GM12878 (cell line): Measurements from ENCODE around the gene GFI1. TPM values are rescaled to one million over a fixed set of nuclear protein-coding genes. Genes with fewer than 3 reads are reported as not detected.

Source experiments
- ATAC-seq: fragments of 200-7000 bp; cut with Tn5 transposase; 3 replicates; pipeline ENCODE4 v1.9.1; 2020; ENCODE audit warnings: mild to moderate bottlenecking, moderate library complexity
- BruUV-seq: library from RNA; stranded (reverse); fragments of 400-500 nt; replicated peaks from 2 replicates; lab custom pipeline; 2021; lab: Mats Ljungman, UMichigan
- CTCF ChIA-PET: fragments of 300-600 bp; sonication (Branson Sonifier 250); formaldehyde crosslinking; extraction: SDS; loops from one replicate; lab custom pipeline; 2021; ENCODE audit warnings: inconsistent platforms; lab: Yijun Ruan, JAX
- POLR2A ChIA-PET: fragments of 350-600 bp; formaldehyde crosslinking; extraction: SDS; loops from one replicate; lab custom pipeline; 2021; ENCODE audit warnings: inconsistent platforms; lab: Charles Lee
- RAD21 ChIA-PET: fragments of 300-600 bp; sonication (Branson Sonifier 250); formaldehyde crosslinking; loops from one replicate; lab custom pipeline; 2023; ENCODE audit warnings: antibody characterized with exemption; ENCODE audit not compliant: unreplicated experiment; lab: Charles Lee
- SMC1A ChIA-PET: fragments of 300-600 bp; sonication (Branson Sonifier 250); formaldehyde crosslinking; loops from one replicate; lab custom pipeline; 2023; ENCODE audit not compliant: unreplicated experiment, uncharacterized antibody; lab: Charles Lee
- DNase-seq: peaks from one replicate; pipeline ENCODE4 v3.0.0-alpha.2; 2011; ENCODE audit warnings: low read depth, low spot score
- FAIRE-seq: peaks from 3 replicates; lab custom pipeline; 2011; peaks lifted over from hg19 to GRCh38; lab: Jason Lieb, UNC
- H2AFZ ChIP-seq: 2 replicates; pipeline ENCODE4 v1.6.0; 2011; ENCODE audit warnings: low read depth, low read length, control low read depth; ENCODE audit not compliant: control insufficient read depth
- H3K27ac ChIP-seq: 2 replicates; pipeline ENCODE4 v1.5.1; 2011; ENCODE audit warnings: control low read depth; ENCODE audit not compliant: control insufficient read depth, insufficient read depth
- H3K27me3 ChIP-seq, 2 experiments: replicated peaks in 1 of 2; 2 replicates each; pipeline versions ENCODE4 v1.6.0 to v1.6.1; 2011; ENCODE audit warnings: low read length in 1 of 2; ENCODE audit not compliant: control insufficient read depth in 2 of 2, insufficient read depth in 2 of 2
- H3K36me3 ChIP-seq, 2 experiments: 2 replicates each; pipeline ENCODE4 v1.5.1; 2011; ENCODE audit warnings: low read length in 1 of 2; ENCODE audit not compliant: control insufficient read depth in 2 of 2, insufficient read depth in 2 of 2
- H3K4me1 ChIP-seq: 2 replicates; pipeline ENCODE4 v1.6.1; 2011; ENCODE audit warnings: mild to moderate bottlenecking, low read length, moderate library complexity, mixed read lengths; ENCODE audit not compliant: control insufficient read depth, insufficient read depth
- H3K4me2 ChIP-seq: 2 replicates; pipeline ENCODE4 v1.6.0; 2011; ENCODE audit warnings: control low read depth; ENCODE audit not compliant: control insufficient read depth, insufficient read depth
- H3K4me3 ChIP-seq: fragments of 200-600 bp; sonication (generic); 2 replicates; pipeline ENCODE4 v1.5.1; 2016
- H3K79me2 ChIP-seq: 2 replicates; pipeline ENCODE4 v1.6.0; 2011; ENCODE audit warnings: low read length; ENCODE audit not compliant: control insufficient read depth, insufficient read depth
- H3K9ac ChIP-seq: 2 replicates; pipeline ENCODE4 v1.8.0; 2011; ENCODE audit warnings: low read length, control low read depth, mixed read lengths; ENCODE audit not compliant: control insufficient read depth, insufficient read depth
- H3K9me3 ChIP-seq: replicated peaks from 3 replicates; pipeline ENCODE4 v1.5.1; 2011; ENCODE audit warnings: mild to moderate bottlenecking, low read length; ENCODE audit not compliant: control insufficient read depth, insufficient read depth
- H4K20me1 ChIP-seq: 2 replicates; pipeline ENCODE4 v1.6.0; 2011; ENCODE audit not compliant: control insufficient read depth, insufficient read depth
- BRCA1 ChIP-seq: IDR thresholded peaks from 2 replicates; pipeline ENCODE4 v1.6.1; 2011; ENCODE audit warnings: low read depth, low read length, improper control_type of control experiment
- CBX3 ChIP-seq: fragments of 200-600 bp; sonication (generic); IDR thresholded peaks from 2 replicates; pipeline ENCODE4 v1.6.1; 2016; ENCODE audit warnings: low read depth, borderline replicate concordance
- CHD4 ChIP-seq: fragments of 200-600 bp; sonication (generic); IDR thresholded peaks from 2 replicates; pipeline ENCODE4 v1.6.1; 2016; ENCODE audit warnings: mild to moderate bottlenecking
- DPF2 ChIP-seq: fragments of 450-650 bp; IDR thresholded peaks from 2 replicates; pipeline ENCODE4 v1.6.1; 2017; ENCODE audit warnings: mild to moderate bottlenecking
- GABPA ChIP-seq: IDR thresholded peaks from 2 replicates; pipeline ENCODE4 v1.6.1; 2014; ENCODE audit warnings: antibody characterized with exemption, low read depth, mild to moderate bottlenecking, inconsistent platforms
- HDAC6 ChIP-seq: fragments of 200-600 bp; sonication (generic); IDR thresholded peaks from one replicate; pipeline ENCODE4 v1.8.0; 2017; ENCODE audit warnings: antibody characterized with exemption; ENCODE audit not compliant: unreplicated experiment
- MTA2 ChIP-seq: fragments of 450-650 bp; IDR thresholded peaks from 2 replicates; pipeline ENCODE4 v1.6.1; 2016; ENCODE audit warnings: low read depth, mild to moderate bottlenecking, moderate library complexity
- NR2F1 ChIP-seq: fragments of 450-650 bp; conservative IDR thresholded peaks from 2 replicates; pipeline ENCODE4 v1.6.1; 2017; ENCODE audit warnings: mild to moderate bottlenecking
- RAD21 ChIP-seq: IDR thresholded peaks from 2 replicates; pipeline ENCODE4 v1.6.1; 2011; ENCODE audit warnings: mild to moderate bottlenecking, low read depth, low read length, moderate library complexity; ENCODE audit not compliant: insufficient read depth
- SMC3 ChIP-seq: IDR thresholded peaks from 2 replicates; pipeline ENCODE4 v1.6.1; 2011; ENCODE audit warnings: low read length, improper control_type of control experiment, borderline replicate concordance
- SUPT20H ChIP-seq: IDR thresholded peaks from 2 replicates; pipeline ENCODE4 v1.6.1; 2011; ENCODE audit warnings: low read depth, mild to moderate bottlenecking, low read length, moderate library complexity, borderline replicate concordance; ENCODE audit not compliant: control insufficient read depth
- TCF12 ChIP-seq: IDR thresholded peaks from 2 replicates; pipeline ENCODE4 v1.6.1; 2011; ENCODE audit warnings: low read depth, mild to moderate bottlenecking, low read length
- WRNIP1 ChIP-seq: IDR thresholded peaks from 2 replicates; pipeline ENCODE4 v1.6.1; 2011; ENCODE audit warnings: low read depth, low read length, improper control_type of control experiment, borderline replicate concordance
- WGBS: methylation state at CpG from one replicate; pipeline ENCODE4 v1.1.6; 2016; ENCODE audit warnings: low lambda C conversion rate; ENCODE audit not compliant: insufficient replicate concordance, insufficient coverage; ENCODE audit errors: missing lambda C conversion rate; 5-methylcytosine and 5-hydroxymethylcytosine counted together
- in situ Hi-C: fragments of 300-500 bp; cut with MboI; formaldehyde crosslinking; loops from 9 replicates; pipeline ENCODE4 v1.14.3; 2018; ENCODE audit warnings: mixed read lengths
- intact Hi-C: fragments of 100-400 bp; cut with micrococcal nuclease; formaldehyde crosslinking; loops from one replicate; pipeline ENCODE4 v1.14.2; 2022; ENCODE audit not compliant: unreplicated experiment
- polyA plus RNA-seq, 11 experiments: library from polyadenylated mRNA; depleted of rRNA in 4 of 11; unstranded in 6 of 11; stranded (reverse) in 5 of 11; fragments of >200 nt; fragmentation: Nextera tagmentation in 4 of 11; fragmentation: Illumina TruSeq in 1 of 11; extraction: Ambion mirVana in 4 of 11; extraction: Trizol in 1 of 11; gene quantifications; 1 replicate in 1 of 11; 2 replicates in 10 of 11; pipeline versions ENCODE4 v1.2.1 to v1.2.3, GENCODE V29; 2011 to 2016; ENCODE audit warnings: inconsistent platforms in 2 of 11, missing spikeins in 2 of 11, low read depth in 1 of 11
- total RNA-seq, 4 experiments: library from RNA; depleted of rRNA in 3 of 4; stranded (reverse); fragments of >200 nt in 3 of 4; fragmentation: Illumina TruSeq in 1 of 4; extraction: Trizol in 1 of 4; gene quantifications; 2 replicates each; pipeline versions ENCODE4 v1.2.1 to v1.2.3, GENCODE V29; 2013 to 2021
- TF ChIP-seq, protein P1 (sequence below): fragments of 450-650 bp; formaldehyde crosslinking; IDR thresholded peaks from 2 replicates; pipeline ENCODE4 v1.5.0; 2022; ENCODE audit warnings: mild to moderate bottlenecking, missing genetic modification characterization
- TF ChIP-seq, protein P2 (sequence below): fragments of 450-650 bp; IDR thresholded peaks from 2 replicates; pipeline ENCODE4 v1.6.1; 2017; ENCODE audit warnings: mild to moderate bottlenecking, low read depth, inconsistent platforms; ENCODE audit not compliant: poor library complexity, severe bottlenecking
- TF ChIP-seq, protein P3 (sequence below): IDR thresholded peaks from 2 replicates; pipeline ENCODE4 v1.6.1; 2012; ENCODE audit warnings: low read length, inconsistent platforms

GFI1 gene
- total and polyA plus RNA-seq, 10 of the 15 experiments (the other 5 are each of a cell fraction or from before 2014, with no cell fraction given), result 1.8 to 18.3 (median 7.4) TPM

DNA sequence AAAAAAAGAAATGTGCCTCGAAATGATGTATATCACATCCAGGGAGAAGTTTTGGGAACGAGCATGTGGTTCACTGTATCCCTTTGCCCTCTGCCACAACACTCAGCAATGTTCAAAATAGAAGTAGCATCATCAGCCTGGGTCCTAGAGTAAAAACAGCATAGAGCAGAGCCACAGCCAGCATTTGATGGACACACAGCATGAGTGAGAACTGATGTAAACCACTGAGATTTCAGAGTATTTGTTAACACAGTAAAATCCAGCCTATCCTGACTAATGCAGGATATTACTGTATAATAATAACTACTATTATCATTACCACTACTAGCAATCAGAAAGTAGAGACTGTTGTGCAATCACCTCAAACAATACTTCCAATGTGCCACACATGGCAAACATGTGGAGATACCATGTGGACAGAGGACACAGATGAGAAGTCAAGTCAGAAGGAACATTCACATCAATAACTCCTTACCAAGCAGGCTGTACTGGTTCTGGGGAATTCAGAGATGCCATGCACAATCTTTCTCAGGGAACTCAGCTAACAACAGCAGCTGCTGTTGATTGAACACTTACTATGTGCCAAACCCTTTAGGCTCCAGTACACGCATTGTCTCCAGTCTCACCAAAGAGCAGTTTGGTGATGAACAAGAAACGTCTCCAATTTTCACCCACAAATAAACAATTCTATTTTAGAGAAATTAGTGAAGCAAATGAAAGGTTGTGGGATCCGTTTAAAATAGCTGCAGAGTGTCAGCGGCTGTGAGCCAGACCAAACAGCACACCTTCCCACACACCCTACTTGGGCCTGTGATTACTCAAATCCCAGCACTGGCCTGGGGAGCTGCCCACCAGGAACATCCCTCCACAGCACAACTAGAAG, 16.6 kb upstream of the GFI1 start:
- 23% methylated on average over 6 of the region's 6 CpGs for WGBS
- Histone ChIP-seq H3K4me3 (no peak overlapping the region), H3K27me3 (no peaks in the 10 kb centered on the region), H3K27ac (peak overlapping the region; percentile 34; the same call in 1 of the 2 replicates), H4K20me1 (no peaks in the 10 kb centered on the region), H3K9me3 (no peaks in the 10 kb centered on the region), H3K4me1 (peaks cover 31% of the 10 kb centered on the region), H3K36me3 (no peaks in the 10 kb centered on the region), H3K79me2 (no peaks in the 10 kb centered on the region), H2AFZ (peak overlapping the region; percentile 67), H3K4me2 (peak overlapping the region; percentile 78), H3K9ac (no peak overlapping the region)
- ChIA-PET SMC1A (interaction anchor here (0.6 to 2.8 kb wide), 11 partner anchors 9 to 193 kb away, joined by 3 to 14 read pairs (median 5); partner anchors contain the start of gene GFI1), POLR2A (interaction anchor here (0.6 to 2.1 kb wide), 6 partner anchors 14 to 34 kb away, joined by 3 to 18 read pairs (median 4); partner anchors contain the start of gene GFI1), CTCF (interaction anchor here (0.9 to 1.6 kb wide), 4 partner anchors 13 to 84 kb away, joined by 3 read pairs; no protein-coding TSS in a partner anchor), RAD21 (interaction anchor here (0.9 to 1.5 kb wide), 5 partner anchors 17 to 193 kb away, joined by 3 to 8 read pairs (median 3); no protein-coding TSS in a partner anchor)
- intact Hi-C loops, result loop anchor here (2.0 kb wide), 2 partner anchors 16 to 34 kb away; partner anchors contain the start of gene GFI1
- FAIRE-seq (no peak), DNase-seq (no peak), ATAC-seq (peak; percentile 66)
- in situ Hi-C loops, result no loop called here
- BruUV-seq, result no TSS peak
- TF ChIP-seq, protein P1, sequence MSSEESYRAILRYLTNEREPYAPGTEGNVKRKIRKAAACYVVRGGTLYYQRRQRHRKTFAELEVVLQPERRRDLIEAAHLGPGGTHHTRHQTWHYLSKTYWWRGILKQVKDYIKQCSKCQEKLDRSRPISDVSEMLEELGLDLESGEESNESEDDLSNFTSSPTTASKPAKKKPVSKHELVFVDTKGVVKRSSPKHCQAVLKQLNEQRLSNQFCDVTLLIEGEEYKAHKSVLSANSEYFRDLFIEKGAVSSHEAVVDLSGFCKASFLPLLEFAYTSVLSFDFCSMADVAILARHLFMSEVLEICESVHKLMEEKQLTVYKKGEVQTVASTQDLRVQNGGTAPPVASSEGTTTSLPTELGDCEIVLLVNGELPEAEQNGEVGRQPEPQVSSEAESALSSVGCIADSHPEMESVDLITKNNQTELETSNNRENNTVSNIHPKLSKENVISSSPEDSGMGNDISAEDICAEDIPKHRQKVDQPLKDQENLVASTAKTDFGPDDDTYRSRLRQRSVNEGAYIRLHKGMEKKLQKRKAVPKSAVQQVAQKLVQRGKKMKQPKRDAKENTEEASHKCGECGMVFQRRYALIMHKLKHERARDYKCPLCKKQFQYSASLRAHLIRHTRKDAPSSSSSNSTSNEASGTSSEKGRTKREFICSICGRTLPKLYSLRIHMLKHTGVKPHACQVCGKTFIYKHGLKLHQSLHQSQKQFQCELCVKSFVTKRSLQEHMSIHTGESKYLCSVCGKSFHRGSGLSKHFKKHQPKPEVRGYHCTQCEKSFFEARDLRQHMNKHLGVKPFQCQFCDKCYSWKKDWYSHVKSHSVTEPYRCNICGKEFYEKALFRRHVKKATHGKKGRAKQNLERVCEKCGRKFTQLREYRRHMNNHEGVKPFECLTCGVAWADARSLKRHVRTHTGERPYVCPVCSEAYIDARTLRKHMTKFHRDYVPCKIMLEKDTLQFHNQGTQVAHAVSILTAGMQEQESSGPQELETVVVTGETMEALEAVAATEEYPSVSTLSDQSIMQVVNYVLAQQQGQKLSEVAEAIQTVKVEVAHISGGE, result no peak
- no peak for TF ChIP-seq NR2F1
- TF ChIP-seq CBX3, result no peak
- TF ChIP-seq, protein P2, sequence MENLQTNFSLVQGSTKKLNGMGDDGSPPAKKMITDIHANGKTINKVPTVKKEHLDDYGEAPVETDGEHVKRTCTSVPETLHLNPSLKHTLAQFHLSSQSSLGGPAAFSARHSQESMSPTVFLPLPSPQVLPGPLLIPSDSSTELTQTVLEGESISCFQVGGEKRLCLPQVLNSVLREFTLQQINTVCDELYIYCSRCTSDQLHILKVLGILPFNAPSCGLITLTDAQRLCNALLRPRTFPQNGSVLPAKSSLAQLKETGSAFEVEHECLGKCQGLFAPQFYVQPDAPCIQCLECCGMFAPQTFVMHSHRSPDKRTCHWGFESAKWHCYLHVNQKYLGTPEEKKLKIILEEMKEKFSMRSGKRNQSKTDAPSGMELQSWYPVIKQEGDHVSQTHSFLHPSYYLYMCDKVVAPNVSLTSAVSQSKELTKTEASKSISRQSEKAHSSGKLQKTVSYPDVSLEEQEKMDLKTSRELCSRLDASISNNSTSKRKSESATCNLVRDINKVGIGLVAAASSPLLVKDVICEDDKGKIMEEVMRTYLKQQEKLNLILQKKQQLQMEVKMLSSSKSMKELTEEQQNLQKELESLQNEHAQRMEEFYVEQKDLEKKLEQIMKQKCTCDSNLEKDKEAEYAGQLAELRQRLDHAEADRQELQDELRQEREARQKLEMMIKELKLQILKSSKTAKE, result peak; percentile 51
- TF ChIP-seq TCF12, result 0 out of 2 replicates have a peak, but pooled peaks have one; percentile 15
- no peak for TF ChIP-seq HDAC6
- 0 out of 2 replicates have a peak, but pooled peaks have one; percentile 6 for TF ChIP-seq GABPA
- TF ChIP-seq WRNIP1, result no peak
- no peak for TF ChIP-seq SMC3
- TF ChIP-seq, protein P3, sequence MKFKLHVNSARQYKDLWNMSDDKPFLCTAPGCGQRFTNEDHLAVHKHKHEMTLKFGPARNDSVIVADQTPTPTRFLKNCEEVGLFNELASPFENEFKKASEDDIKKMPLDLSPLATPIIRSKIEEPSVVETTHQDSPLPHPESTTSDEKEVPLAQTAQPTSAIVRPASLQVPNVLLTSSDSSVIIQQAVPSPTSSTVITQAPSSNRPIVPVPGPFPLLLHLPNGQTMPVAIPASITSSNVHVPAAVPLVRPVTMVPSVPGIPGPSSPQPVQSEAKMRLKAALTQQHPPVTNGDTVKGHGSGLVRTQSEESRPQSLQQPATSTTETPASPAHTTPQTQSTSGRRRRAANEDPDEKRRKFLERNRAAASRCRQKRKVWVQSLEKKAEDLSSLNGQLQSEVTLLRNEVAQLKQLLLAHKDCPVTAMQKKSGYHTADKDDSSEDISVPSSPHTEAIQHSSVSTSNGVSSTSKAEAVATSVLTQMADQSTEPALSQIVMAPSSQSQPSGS, result peak; percentile 64; the same call in 1 of the 2 replicates
- TF ChIP-seq CHD4, result no peak
- 0 out of 2 replicates have a peak, but pooled peaks have one; percentile 42 for TF ChIP-seq DPF2
- TF ChIP-seq BRCA1, result no peak
- peak; percentile 29; the same call in 1 of the 2 replicates for TF ChIP-seq MTA2
- no peak for TF ChIP-seq RAD21
- TF ChIP-seq SUPT20H, result no peak
